Measurements from ENCODE around the gene SIAH2. TPM values are rescaled to one million over a fixed set of nuclear protein-coding genes. Genes with fewer than 3 reads are reported as not detected.

Gene SIAH2
- total RNA-seq, 1 experiment from 2014 or later = 54.8 TPM

DNA sequence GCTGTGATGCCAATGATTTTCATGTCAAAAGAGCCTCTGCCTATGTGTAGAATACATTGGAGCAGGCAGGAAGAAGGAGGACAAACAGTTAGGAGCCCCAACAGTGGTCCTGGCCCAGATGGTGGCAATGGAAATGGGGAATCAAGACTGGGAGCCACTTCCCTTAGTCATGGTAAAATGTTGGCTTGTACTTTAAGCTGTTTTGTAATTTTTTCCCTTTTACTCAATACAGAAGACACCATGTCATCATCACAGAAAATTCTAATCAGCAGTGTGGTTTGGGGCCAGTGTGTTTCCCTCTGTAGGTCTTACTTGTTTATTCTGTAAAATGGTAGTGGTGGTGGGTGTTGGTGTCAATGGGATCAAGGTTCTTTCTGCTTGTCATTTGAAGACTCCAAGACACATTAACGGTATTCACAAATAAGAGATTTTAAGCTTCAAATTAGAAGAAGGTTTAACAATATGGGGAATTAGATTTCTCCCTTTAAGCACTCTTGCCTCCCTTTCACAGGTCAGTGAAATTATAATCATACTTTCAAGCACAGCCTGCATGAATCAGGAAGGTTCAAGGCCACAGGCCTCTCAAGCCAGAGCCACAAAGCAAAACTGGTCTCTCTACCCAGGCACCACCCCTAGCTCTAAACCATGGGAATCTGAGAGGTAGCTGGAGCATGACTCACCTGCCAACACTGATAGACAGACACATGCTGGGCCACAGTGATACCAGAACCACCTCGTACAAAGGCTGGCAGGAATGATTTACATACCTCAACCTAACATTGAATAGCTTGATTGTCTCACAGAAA is 24.9 kb downstream of the SIAH2 start:
- Histone ChIP-seq H3K36me3 (replicated peaks; ENCODE audit: control insufficient read depth, insufficient read depth, low read length) (no peaks in the 10 kb centered on the region), H3K4me3 (ENCODE audit: insufficient read depth, low read depth, low read length) (no peak overlapping the region)
- DNase-seq = peak; percentile 50

DNA sequence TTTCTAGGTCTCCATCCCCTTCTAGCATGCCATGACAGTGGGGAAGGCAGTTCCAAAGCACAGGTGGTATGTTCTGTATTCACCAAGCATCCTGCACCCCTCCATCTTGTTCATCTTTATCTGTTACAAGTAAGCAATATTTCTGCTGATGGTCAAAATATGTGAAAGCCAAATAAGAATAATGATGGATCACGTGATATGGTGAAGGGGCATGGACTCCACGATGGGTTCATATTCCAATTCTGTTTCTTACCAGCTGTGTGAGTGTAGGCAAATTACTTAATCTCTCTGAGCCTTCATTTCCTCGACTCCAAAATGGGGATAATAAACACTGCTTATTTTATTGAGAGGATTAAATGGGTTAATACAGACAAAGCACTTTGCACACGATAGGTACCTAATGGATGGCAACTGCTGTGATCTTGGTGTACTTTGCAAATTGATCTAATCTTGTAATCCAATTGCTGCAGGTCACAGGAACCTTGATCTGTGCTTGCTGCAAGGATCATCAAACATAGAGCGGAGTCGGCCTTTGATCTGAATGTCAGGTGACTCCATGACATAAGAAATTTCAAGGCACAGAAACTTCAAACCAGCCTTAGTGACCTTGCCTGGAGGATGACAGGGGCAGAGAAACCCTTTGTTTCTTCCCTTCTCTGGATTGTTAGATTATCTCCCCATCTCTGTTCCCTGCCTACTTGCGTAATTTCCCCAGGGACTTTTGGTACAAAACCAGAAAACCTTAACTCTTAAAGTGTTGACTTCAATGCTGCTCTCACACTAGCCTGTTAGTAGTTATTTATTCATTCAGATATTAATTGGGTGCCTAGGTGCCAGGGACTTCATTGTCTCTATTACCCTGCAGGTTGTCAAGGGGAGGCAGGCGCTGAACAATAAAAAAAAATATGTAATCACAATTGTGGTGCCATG is 25.8 kb downstream of the SIAH2 start:
- no peak for DNase-seq
- Histone ChIP-seq H3K4me3 (ENCODE audit: insufficient read depth, low read depth, low read length) (no peak overlapping the region), H3K36me3 (replicated peaks; ENCODE audit: control insufficient read depth, insufficient read depth, low read length) (no peaks in the 10 kb centered on the region), H3K27me3 (ENCODE audit: control insufficient read depth, insufficient read depth, low read length) (no peaks in the 10 kb centered on the region)

More for the DNA sequence above, 24.9 kb downstream of the SIAH2 start:
- H3K27me3 ChIP-seq (ENCODE audit: control insufficient read depth, insufficient read depth, low read length) = no peaks in the 10 kb centered on the region

DNA sequence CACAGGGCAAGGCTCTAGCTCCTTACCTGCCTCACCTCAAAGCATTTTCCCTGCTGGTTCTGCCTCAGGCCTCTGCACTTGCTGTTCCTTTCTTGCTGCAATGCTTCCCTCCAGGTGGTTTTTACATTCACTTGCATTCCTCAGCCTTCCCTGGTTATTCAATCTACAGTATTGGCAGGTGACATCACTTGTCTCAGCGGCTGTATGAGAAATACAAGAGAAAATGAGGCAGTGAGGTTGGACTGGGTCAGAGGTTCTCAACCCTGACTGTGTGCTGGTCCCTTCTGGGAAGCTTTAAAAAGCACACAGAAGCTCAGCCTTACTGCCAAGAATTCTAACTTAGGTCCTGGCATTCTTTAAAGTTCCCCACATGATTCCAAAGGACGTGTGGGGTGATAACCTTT is 26.7 kb downstream of the SIAH2 start:
- H3K27me3 ChIP-seq (ENCODE audit: control insufficient read depth, insufficient read depth, low read length) = no peaks in the 10 kb centered on the region
- H3K4me3 ChIP-seq (ENCODE audit: insufficient read depth, low read depth, low read length) = no peak overlapping the region
- no peaks in the 10 kb centered on the region for H3K36me3 ChIP-seq (replicated peaks; ENCODE audit: control insufficient read depth, insufficient read depth, low read length)
- DNase-seq = peak; percentile 42

DNA sequence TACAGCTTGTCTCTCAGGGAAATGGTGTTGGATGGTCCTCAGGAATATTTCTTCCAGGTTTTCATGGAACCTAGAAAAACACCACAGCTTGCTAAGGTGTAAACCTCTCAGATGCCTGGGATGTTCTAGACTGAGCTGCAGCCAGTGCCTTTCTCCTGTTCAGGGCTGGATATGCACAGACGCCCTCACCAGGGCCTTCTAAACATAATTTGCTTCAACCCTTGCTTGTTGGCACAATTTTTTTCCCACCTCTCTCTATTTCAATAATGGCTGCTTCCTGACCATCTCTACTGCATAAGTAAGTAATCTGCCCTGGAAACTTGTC is 28.2 kb downstream of the SIAH2 start:
- Histone ChIP-seq H3K4me3 (ENCODE audit: insufficient read depth, low read depth, low read length) (no peak overlapping the region), H3K36me3 (replicated peaks; ENCODE audit: control insufficient read depth, insufficient read depth, low read length) (no peaks in the 10 kb centered on the region), H3K27me3 (ENCODE audit: control insufficient read depth, insufficient read depth, low read length) (no peaks in the 10 kb centered on the region)
- DNase-seq = no peak

DNA sequence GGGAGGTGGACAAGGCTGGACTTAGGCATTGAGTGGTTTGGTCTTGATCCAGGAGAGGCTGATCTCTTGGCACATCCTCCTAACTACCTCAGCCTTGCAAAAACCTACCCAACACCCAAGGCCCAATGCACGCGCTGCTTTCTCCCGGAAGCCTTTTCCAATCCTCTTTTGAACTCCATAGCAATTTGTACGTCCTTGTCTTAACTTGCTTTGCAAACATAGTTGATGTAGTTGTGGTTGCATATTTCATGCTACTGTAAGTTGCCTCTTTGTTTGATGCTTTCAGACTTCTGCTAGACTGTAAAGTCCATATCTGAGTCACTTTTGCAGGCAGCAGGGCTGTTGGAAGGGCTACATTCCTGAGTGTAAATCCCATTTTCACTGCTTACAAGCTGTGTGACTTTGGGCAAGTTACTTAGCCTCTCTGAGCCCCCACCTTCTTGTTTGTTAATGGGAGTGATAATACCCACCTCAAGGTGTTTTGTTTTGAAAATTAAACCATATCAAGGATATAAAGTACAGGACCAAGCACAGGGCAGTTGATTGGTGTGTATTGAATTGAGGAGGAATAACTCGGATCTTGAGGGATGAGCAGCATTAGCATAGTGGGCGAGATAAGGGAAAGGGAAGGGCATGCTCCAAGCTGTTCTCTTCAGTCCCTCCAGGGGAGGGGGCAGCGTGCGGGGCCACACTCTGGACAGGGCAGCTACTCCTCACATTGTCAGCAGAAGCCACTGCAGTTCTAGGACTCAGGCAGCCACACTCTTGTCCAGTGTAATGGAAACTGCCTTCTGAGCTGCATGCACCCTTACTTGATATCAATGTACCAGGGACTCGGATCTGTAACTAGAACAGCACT is 28.8 kb downstream of the SIAH2 start:
- no peak overlapping the region for H3K4me3 ChIP-seq (ENCODE audit: insufficient read depth, low read depth, low read length)
- no peak for DNase-seq
- H3K27me3 ChIP-seq (ENCODE audit: control insufficient read depth, insufficient read depth, low read length) = no peaks in the 10 kb centered on the region
- no peaks in the 10 kb centered on the region for H3K36me3 ChIP-seq (replicated peaks; ENCODE audit: control insufficient read depth, insufficient read depth, low read length)

DNA sequence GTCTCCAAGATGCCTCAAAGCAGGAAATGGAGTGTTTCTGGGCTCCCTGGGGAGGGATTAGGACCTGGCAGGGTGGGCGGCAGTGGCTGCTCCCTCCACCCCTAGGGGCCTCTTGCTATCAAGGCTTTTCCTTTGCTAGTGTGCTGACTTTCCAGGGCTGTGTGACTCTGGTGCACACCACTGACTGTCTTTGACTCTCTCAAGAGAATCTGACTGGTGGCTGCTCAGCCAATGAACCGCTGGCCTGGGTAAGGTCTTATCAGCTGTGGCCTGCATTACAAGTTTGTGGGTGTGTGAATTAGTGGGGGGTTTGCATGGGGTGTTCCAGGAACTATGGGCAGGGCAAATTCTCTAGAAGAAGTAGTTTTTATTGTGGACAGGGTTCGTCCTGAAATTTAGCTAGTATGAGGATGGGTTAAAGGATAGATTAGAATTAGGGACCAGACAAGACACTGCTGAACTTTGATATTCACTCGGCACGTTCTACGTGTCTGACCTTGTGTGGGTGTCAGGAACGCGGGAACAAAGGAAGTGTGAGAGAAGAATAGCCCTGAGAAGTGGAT is 29.5 kb downstream of the SIAH2 start:
- DNase-seq = peak; percentile 33
- Histone ChIP-seq H3K4me3 (ENCODE audit: insufficient read depth, low read depth, low read length) (no peak overlapping the region), H3K36me3 (replicated peaks; ENCODE audit: control insufficient read depth, insufficient read depth, low read length) (no peaks in the 10 kb centered on the region), H3K27me3 (ENCODE audit: control insufficient read depth, insufficient read depth, low read length) (no peaks in the 10 kb centered on the region)

DNA sequence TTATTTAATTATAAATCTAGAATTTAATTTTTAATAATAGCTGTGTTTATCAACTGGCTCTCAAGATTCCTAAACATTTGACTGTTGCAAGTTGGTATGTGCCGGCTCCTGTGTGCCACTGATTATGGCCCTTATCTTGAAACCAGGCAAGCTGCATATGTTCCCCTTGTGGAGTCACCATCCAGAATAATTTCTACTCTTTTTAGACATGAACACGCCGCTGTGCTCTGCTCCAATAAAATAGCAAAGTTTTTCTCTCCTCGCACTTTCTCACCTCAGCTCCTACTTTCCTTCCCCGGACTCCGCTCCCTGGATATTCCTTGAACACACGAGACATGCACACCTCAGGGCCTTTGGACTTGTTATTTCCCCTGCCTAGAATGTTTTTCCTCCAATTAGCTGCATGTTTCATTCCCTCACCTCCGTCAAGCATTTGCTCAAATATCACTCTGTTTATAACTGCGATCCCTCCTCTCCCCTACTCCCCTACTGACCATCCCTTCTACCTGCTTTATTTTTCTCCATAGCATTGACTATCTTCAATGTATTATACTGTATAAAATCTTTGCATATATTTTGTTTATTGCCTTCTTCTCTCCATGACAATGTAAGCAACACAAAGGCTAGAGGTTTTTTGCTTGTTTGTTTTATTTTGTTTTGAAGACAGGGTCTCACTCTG is 33.1 kb downstream of the SIAH2 start:
- H3K36me3 ChIP-seq (replicated peaks; ENCODE audit: control insufficient read depth, insufficient read depth, low read length) = no peaks in the 10 kb centered on the region
- no peaks in the 10 kb centered on the region for H3K27me3 ChIP-seq (ENCODE audit: control insufficient read depth, insufficient read depth, low read length)
- H3K4me3 ChIP-seq (ENCODE audit: insufficient read depth, low read depth, low read length) = no peak overlapping the region
- DNase-seq = no peak

DNA sequence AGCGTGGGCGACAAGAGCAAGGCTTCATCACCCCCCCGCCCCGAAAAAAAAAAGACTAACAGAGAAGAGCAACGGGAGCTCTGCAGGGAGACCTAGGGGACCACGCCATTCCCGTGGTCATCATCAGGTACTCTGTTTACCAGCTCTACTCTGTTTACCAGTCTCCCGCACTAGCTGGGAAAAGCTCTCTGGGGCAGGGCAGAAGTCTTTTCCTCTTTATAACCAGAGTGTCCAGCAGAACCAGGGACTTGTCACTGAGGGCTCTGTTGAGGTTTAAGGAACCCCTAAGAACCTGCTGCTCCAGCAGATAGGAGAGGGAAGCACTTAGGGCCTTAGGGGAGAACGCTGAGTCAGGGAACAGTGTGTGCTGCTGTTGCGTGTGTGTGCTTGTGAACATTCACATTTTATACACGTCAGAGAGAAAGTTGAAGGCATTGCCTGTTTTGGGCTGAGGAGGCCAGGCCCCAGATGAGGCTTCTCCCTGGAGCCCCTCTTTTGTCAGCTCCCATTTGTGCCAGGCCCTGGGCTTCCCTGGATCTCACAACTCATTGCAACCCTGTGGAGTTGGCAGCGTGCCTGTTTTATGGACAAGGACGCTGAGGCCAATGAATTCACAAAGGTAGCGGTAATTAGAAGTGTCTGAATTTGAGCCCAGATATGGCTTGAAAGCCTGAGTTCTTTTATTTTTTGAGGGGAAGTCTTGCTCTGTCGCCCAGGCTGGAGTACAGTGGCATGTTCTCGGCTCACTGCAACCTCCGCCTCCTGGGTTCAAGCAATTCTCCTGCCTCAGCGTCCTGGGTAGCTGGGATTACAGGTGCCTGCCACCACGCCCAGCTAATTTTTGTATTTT is 35.1 kb downstream of the SIAH2 start:
- H3K27me3 ChIP-seq (ENCODE audit: control insufficient read depth, insufficient read depth, low read length) = no peaks in the 10 kb centered on the region
- DNase-seq = no peak
- no peak overlapping the region for H3K4me3 ChIP-seq (ENCODE audit: insufficient read depth, low read depth, low read length)
- H3K36me3 ChIP-seq (replicated peaks; ENCODE audit: control insufficient read depth, insufficient read depth, low read length) = no peaks in the 10 kb centered on the region

DNA sequence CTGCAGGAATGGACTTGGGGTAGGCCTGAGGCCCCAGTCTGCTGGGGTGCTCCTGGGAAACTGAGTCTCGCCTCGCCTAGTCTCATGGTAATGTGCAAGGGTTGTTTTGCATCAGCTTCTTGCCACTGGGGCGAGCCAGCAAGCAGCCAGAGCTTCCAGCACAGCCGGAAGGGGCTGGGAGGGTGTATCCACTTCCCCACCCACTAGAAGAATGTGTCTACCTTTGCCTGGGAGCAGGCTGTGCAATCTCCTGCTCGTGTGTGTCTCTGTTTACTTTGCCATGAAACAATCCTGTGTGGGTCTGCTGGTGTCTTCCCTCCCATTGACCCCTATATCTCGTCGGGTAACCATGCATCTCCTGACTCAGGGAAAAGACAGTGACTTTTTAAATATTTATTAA is 37.4 kb downstream of the SIAH2 start:
- H3K4me3 ChIP-seq (ENCODE audit: insufficient read depth, low read depth, low read length) = no peak overlapping the region
- no peaks in the 10 kb centered on the region for H3K36me3 ChIP-seq (replicated peaks; ENCODE audit: control insufficient read depth, insufficient read depth, low read length)
- no peak for DNase-seq
- H3K27me3 ChIP-seq (ENCODE audit: control insufficient read depth, insufficient read depth, low read length) = no peaks in the 10 kb centered on the region

DNA sequence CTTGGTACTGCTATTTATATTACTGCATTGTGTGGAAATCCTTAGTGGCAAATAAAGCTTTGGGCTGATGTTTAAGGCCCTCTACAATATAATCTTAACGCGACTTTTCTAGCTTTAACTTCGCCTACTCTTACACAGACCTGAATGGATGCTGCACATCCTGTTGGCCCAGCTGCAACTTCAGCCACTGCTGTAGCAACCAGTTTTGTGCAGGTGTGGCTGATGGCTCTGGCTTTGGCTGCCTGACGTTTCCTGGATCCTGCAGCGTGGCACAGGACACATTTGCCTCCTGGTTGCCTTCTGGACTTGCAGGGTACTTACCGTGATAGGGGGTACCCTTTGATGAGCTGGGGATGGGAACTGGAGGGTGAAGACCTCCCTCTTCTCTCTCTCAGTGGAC is 39.0 kb downstream of the SIAH2 start:
- Histone ChIP-seq H3K36me3 (replicated peaks; ENCODE audit: control insufficient read depth, insufficient read depth, low read length) (no peaks in the 10 kb centered on the region), H3K4me3 (ENCODE audit: insufficient read depth, low read depth, low read length) (no peak overlapping the region), H3K27me3 (ENCODE audit: control insufficient read depth, insufficient read depth, low read length) (no peaks in the 10 kb centered on the region)
- no peak for DNase-seq

DNA sequence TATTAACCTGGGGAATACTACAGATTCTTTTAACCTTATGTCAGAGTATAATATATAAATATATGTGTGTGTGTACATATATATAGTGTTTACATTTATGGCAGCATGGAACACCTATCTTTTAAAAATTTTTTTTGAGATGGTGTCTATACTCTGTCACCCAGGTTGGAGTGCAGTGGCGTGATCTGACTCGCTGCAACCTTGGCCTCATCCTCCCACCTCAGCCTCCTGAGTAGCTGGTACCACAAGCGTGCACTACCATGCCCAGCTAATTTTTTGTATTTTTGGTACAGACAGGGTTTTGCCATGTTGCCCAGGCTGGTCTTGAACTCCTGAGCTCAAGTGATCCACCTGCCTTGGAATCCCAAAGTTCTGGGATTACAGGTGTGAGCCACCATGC is 40.7 kb downstream of the SIAH2 start:
- no peak for DNase-seq
- H3K36me3 ChIP-seq (replicated peaks; ENCODE audit: control insufficient read depth, insufficient read depth, low read length) = no peaks in the 10 kb centered on the region
- no peak overlapping the region for H3K4me3 ChIP-seq (ENCODE audit: insufficient read depth, low read depth, low read length)
- no peaks in the 10 kb centered on the region for H3K27me3 ChIP-seq (ENCODE audit: control insufficient read depth, insufficient read depth, low read length)

DNA sequence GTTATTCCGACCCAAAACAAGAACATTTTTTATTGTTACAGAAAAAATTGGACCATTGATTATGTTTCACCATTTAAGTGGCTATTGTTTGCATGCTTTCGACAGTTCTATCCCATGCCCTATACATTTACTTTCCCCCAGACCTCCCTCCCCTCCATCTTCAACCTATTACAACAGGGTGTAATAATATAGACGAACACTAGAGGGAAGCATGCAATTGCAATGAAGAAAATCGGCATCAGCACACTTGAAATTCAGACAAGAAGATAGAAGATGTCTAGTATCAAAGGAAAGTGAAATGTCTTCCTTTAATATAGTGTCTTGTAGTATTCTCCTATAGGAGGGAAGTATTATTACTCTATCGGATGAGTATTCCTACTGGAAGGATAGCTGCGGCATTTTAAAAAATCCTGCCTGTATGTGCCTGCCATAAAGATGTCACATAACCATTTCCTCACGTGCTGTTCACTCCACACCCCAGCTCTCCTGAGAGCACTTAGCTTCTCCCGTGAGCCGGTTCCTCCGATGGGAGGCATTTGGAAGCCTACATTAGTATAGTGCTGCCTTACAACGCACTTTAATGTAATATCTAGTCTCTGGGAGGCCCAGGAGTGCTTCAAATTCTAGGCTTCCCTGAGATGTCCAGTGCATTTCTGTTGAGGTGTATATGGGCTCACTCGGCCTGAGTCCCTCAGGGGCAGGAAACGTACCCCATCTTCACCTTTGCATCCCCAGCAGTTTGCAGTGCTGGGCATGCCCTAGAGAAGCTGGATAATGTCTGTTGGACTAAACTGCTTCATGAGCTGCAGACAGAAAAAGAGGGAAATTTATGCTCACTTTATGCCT is 41.5 kb downstream of the SIAH2 start:
- peak; percentile 78 for DNase-seq
- Histone ChIP-seq H3K27me3 (ENCODE audit: control insufficient read depth, insufficient read depth, low read length) (no peaks in the 10 kb centered on the region), H3K36me3 (replicated peaks; ENCODE audit: control insufficient read depth, insufficient read depth, low read length) (no peaks in the 10 kb centered on the region), H3K4me3 (ENCODE audit: insufficient read depth, low read depth, low read length) (no peak overlapping the region)
